SK-N-SH (cell line): ENCODE data around the gene ELK1.

Experiments used
- CTCF ChIP-seq: fragments of 200-600 bp; sonication (generic); IDR thresholded peaks from 2 replicates; pipeline ENCODE4 v1.6.1; 2017; ENCODE audit warnings: antibody characterized with exemption, mild to moderate bottlenecking, moderate library complexity
- EP300 ChIP-seq, 2 experiments: IDR thresholded peaks; 2 replicates each; pipeline versions ENCODE4 v1.4.0 to v1.6.1; 2012; ENCODE audit warnings: borderline replicate concordance in 1 of 2, low read depth in 1 of 2, low read length in 1 of 2
- EZH2phosphoT487 ChIP-seq: fragments of 200-600 bp; sonication (generic); IDR thresholded peaks from 2 replicates; pipeline ENCODE4 v1.6.1; 2017; ENCODE audit warnings: low read depth, mixed run types, mild to moderate bottlenecking, antibody characterized with exemption, moderate library complexity, borderline replicate concordance
- FOXJ3 ChIP-seq: sonication (generic); formaldehyde crosslinking; IDR thresholded peaks from 2 replicates; pipeline ENCODE4 v1.5.1; 2020; ENCODE audit warnings: mild to moderate bottlenecking, missing genetic modification reagents
- JUND ChIP-seq: IDR thresholded peaks from 2 replicates; pipeline ENCODE4 v1.4.0; 2012
- MAX ChIP-seq: IDR thresholded peaks from 2 replicates; pipeline ENCODE4 v1.4.0; 2012; ENCODE audit warnings: low read depth
- NFIC ChIP-seq: IDR thresholded peaks from 2 replicates; pipeline ENCODE4 v1.4.0; 2012; ENCODE audit warnings: borderline replicate concordance
- RAD21 ChIP-seq: IDR thresholded peaks from 2 replicates; pipeline ENCODE4 v1.6.1; 2012; ENCODE audit warnings: mild to moderate bottlenecking, low read length
- TCF12 ChIP-seq: IDR thresholded peaks from 2 replicates; pipeline ENCODE4 v1.4.0; 2012
- TEAD4 ChIP-seq: IDR thresholded peaks from 2 replicates; pipeline ENCODE4 v1.4.0; 2012; ENCODE audit warnings: mild to moderate bottlenecking, borderline replicate concordance; ENCODE audit not compliant: insufficient read depth
- ZBTB33 ChIP-seq: IDR thresholded peaks from 2 replicates; pipeline ENCODE4 v1.4.0; 2012; ENCODE audit warnings: low read depth, borderline replicate concordance

GRCh38 chrX:47683184-47683828 lies 32.9 kb upstream of the ELK1 start:
- no peak for TF ChIP-seq FOXJ3 (CRISPR knock-in tag)
- TF ChIP-seq JUND = no peak
- TF ChIP-seq RAD21 = no peak
- TF ChIP-seq MAX = no peak
- TF ChIP-seq TCF12 = no peak
- no peak for TF ChIP-seq CTCF
- no peak for TF ChIP-seq TEAD4
- no peak for TF ChIP-seq ZBTB33
- TF ChIP-seq EP300 (IDR thresholded peaks at IDR 0.05; ENCODE audit: borderline replicate concordance in 1 of 2, low read depth in 1 of 2, low read length in 1 of 2) = no peak
- TF ChIP-seq NFIC = no peak
- no peak for TF ChIP-seq EZH2phosphoT487
